Measurements from ENCODE around the gene FAM135A.
"Not testable (repeated sequence)": the region's sequence is repeated elsewhere in the genome, so short reads cannot be mapped to it uniquely, and the experiment has no call there.

Gene FAM135A

GRCh38 chr6:70552286-70552940, 139.1 kb downstream of the FAM135A start:
- not testable (repeated sequence) for H3K36me3 ChIP-seq (ENCODE audit: insufficient read depth, low read length); H3K9ac ChIP-seq (ENCODE audit: low read length); H3K4me3 ChIP-seq (ENCODE audit: low read depth in 1 of 2, low read length in 2 of 2); H3K27ac ChIP-seq (ENCODE audit: low read depth, low read length); H3K4me1 ChIP-seq (ENCODE audit: insufficient read depth, low read length); H3K9me3 ChIP-seq (ENCODE audit: low read length); H3K27me3 ChIP-seq (ENCODE audit: control insufficient read depth in 1 of 2, insufficient read depth in 2 of 2, low read length in 2 of 2)

GRCh38 chr6:70552974-70553373, 139.7 kb downstream of the FAM135A start:
- H3K4me1 ChIP-seq (ENCODE audit: insufficient read depth, low read length) = no peaks in the 10 kb centered on the region
- no peaks in the 10 kb centered on the region for H3K36me3 ChIP-seq (ENCODE audit: insufficient read depth, low read length)
- H3K9me3 ChIP-seq (ENCODE audit: low read length) = no peaks in the 10 kb centered on the region
- no peak overlapping the region for H3K9ac ChIP-seq (ENCODE audit: low read length)
- no peaks in the 10 kb centered on the region for H3K27me3 ChIP-seq (ENCODE audit: control insufficient read depth in 1 of 2, insufficient read depth in 2 of 2, low read length in 2 of 2)
- H3K27ac ChIP-seq (ENCODE audit: low read depth, low read length) = no peak overlapping the region
- H3K4me3 ChIP-seq (ENCODE audit: low read depth in 1 of 2, low read length in 2 of 2) = no peak overlapping the region

- Histone ChIP-seq H3K27ac (ENCODE audit: low read depth, low read length) (no peak overlapping the region), H3K4me3 (ENCODE audit: low read depth in 1 of 2, low read length in 2 of 2) (no peak overlapping the region), H3K27me3 (ENCODE audit: control insufficient read depth in 1 of 2, insufficient read depth in 2 of 2, low read length in 2 of 2) (no peaks in the 10 kb centered on the region), H3K4me1 (ENCODE audit: insufficient read depth, low read length) (no peaks in the 10 kb centered on the region), H3K36me3 (ENCODE audit: insufficient read depth, low read length) (no peaks in the 10 kb centered on the region), H3K9ac (ENCODE audit: low read length) (no peak overlapping the region), H3K9me3 (ENCODE audit: low read length) (no peaks in the 10 kb centered on the region)
Observed at GRCh38 chr6:70557998-70558397, 144.7 kb downstream of the FAM135A start.

- H3K27ac ChIP-seq (ENCODE audit: low read depth, low read length); H3K27me3 ChIP-seq (ENCODE audit: control insufficient read depth in 1 of 2, insufficient read depth in 2 of 2, low read length in 2 of 2); H3K9me3 ChIP-seq (ENCODE audit: low read length); H3K4me1 ChIP-seq (ENCODE audit: insufficient read depth, low read length); H3K4me3 ChIP-seq (ENCODE audit: low read depth in 1 of 2, low read length in 2 of 2); H3K9ac ChIP-seq (ENCODE audit: low read length); H3K36me3 ChIP-seq (ENCODE audit: insufficient read depth, low read length): not testable (repeated sequence)
Observed at GRCh38 chr6:70562401-70562800, 149.1 kb downstream of the FAM135A start.

- H3K27me3 ChIP-seq (ENCODE audit: control insufficient read depth in 1 of 2, insufficient read depth in 2 of 2, low read length in 2 of 2) = no peaks in the 10 kb centered on the region
- H3K9me3 ChIP-seq (ENCODE audit: low read length) = no peaks in the 10 kb centered on the region
- H3K4me1 ChIP-seq (ENCODE audit: insufficient read depth, low read length) = peaks cover 6% of the 10 kb centered on the region
- H3K36me3 ChIP-seq (ENCODE audit: insufficient read depth, low read length) = no peaks in the 10 kb centered on the region
- H3K4me3 ChIP-seq (ENCODE audit: low read depth in 1 of 2, low read length in 2 of 2) = no peak overlapping the region
- no peak overlapping the region for H3K27ac ChIP-seq (ENCODE audit: low read depth, low read length)
- no peak overlapping the region for H3K9ac ChIP-seq (ENCODE audit: low read length)
Observed at GRCh38 chr6:70563530-70563929, 150.2 kb downstream of the FAM135A start.

- Histone ChIP-seq H3K9ac (ENCODE audit: low read length) (peak within 1 kb of the TSS; percentile 47), H3K9me3 (ENCODE audit: low read length) (no peaks in the 10 kb centered on the region), H3K27ac (ENCODE audit: low read depth, low read length) (peak within 1 kb of the TSS; percentile 45), H3K27me3 (ENCODE audit: control insufficient read depth in 1 of 2, insufficient read depth in 2 of 2, low read length in 2 of 2) (no peaks in the 10 kb centered on the region), H3K4me1 (ENCODE audit: insufficient read depth, low read length) (peaks cover 6% of the 10 kb centered on the region), H3K36me3 (ENCODE audit: insufficient read depth, low read length) (no peaks in the 10 kb centered on the region), H3K4me3 (ENCODE audit: low read depth in 1 of 2, low read length in 2 of 2) (peak within 1 kb of the TSS; percentile 70 to 75)
Observed at GRCh38 chr6:70566751-70567382, 153.6 kb downstream of the FAM135A start, which contains the start of gene SDHAF4. Gene SDHAF4 (plus strand): TSS chr6:70566930. CDS start chr6:70566941, 11 bp downstream.

GRCh38 chr6:70574643-70575042, 161.3 kb downstream of the FAM135A start:
- H3K9me3 ChIP-seq (ENCODE audit: low read length) = no peaks in the 10 kb centered on the region
- H3K36me3 ChIP-seq (ENCODE audit: insufficient read depth, low read length) = no peaks in the 10 kb centered on the region
- H3K27me3 ChIP-seq (ENCODE audit: control insufficient read depth in 1 of 2, insufficient read depth in 2 of 2, low read length in 2 of 2) = no peaks in the 10 kb centered on the region
- H3K4me3 ChIP-seq (ENCODE audit: low read depth in 1 of 2, low read length in 2 of 2) = no peak overlapping the region
- no peak overlapping the region for H3K9ac ChIP-seq (ENCODE audit: low read length)
- no peak overlapping the region for H3K27ac ChIP-seq (ENCODE audit: low read depth, low read length)
- H3K4me1 ChIP-seq (ENCODE audit: insufficient read depth, low read length) = no peaks in the 10 kb centered on the region

- Histone ChIP-seq H3K4me1 (ENCODE audit: insufficient read depth, low read length) (no peaks in the 10 kb centered on the region), H3K9ac (ENCODE audit: low read length) (no peak overlapping the region), H3K27ac (ENCODE audit: low read depth, low read length) (no peak overlapping the region), H3K4me3 (ENCODE audit: low read depth in 1 of 2, low read length in 2 of 2) (no peak overlapping the region), H3K9me3 (ENCODE audit: low read length) (no peaks in the 10 kb centered on the region), H3K27me3 (ENCODE audit: control insufficient read depth in 1 of 2, insufficient read depth in 2 of 2, low read length in 2 of 2) (no peaks in the 10 kb centered on the region), H3K36me3 (ENCODE audit: insufficient read depth, low read length) (no peaks in the 10 kb centered on the region)
Observed at GRCh38 chr6:70575899-70576495, 162.7 kb downstream of the FAM135A start.

GRCh38 chr6:70586114-70586513, 172.8 kb downstream of the FAM135A start:
- H3K36me3 ChIP-seq (ENCODE audit: insufficient read depth, low read length) = peaks cover 16% of the 10 kb centered on the region
- H3K27me3 ChIP-seq (ENCODE audit: control insufficient read depth in 1 of 2, insufficient read depth in 2 of 2, low read length in 2 of 2) = no peaks in the 10 kb centered on the region
- no peak overlapping the region for H3K4me3 ChIP-seq (ENCODE audit: low read depth in 1 of 2, low read length in 2 of 2)
- H3K4me1 ChIP-seq (ENCODE audit: insufficient read depth, low read length) = no peaks in the 10 kb centered on the region
- H3K27ac ChIP-seq (ENCODE audit: low read depth, low read length) = no peak overlapping the region
- no peaks in the 10 kb centered on the region for H3K9me3 ChIP-seq (ENCODE audit: low read length)
- no peak overlapping the region for H3K9ac ChIP-seq (ENCODE audit: low read length)

- Histone ChIP-seq H3K9me3 (ENCODE audit: low read length) (no peaks in the 10 kb centered on the region), H3K36me3 (ENCODE audit: insufficient read depth, low read length) (peaks cover 5% of the 10 kb centered on the region), H3K9ac (ENCODE audit: low read length) (no peak overlapping the region), H3K27me3 (ENCODE audit: control insufficient read depth in 1 of 2, insufficient read depth in 2 of 2, low read length in 2 of 2) (no peaks in the 10 kb centered on the region), H3K4me3 (ENCODE audit: low read depth in 1 of 2, low read length in 2 of 2) (no peak overlapping the region), H3K4me1 (ENCODE audit: insufficient read depth, low read length) (no peaks in the 10 kb centered on the region), H3K27ac (ENCODE audit: low read depth, low read length) (no peak overlapping the region)
Observed at GRCh38 chr6:70590400-70590799, 177.1 kb downstream of the FAM135A start.

GRCh38 chr6:70592391-70593117, 179.2 kb downstream of the FAM135A start:
- no peaks in the 10 kb centered on the region for H3K4me1 ChIP-seq (ENCODE audit: insufficient read depth, low read length)
- no peaks in the 10 kb centered on the region for H3K27me3 ChIP-seq (ENCODE audit: control insufficient read depth in 1 of 2, insufficient read depth in 2 of 2, low read length in 2 of 2)
- no peak overlapping the region for H3K27ac ChIP-seq (ENCODE audit: low read depth, low read length)
- H3K9me3 ChIP-seq (ENCODE audit: low read length) = no peaks in the 10 kb centered on the region
- H3K4me3 ChIP-seq (ENCODE audit: low read depth in 1 of 2, low read length in 2 of 2) = no peak overlapping the region
- H3K9ac ChIP-seq (ENCODE audit: low read length) = no peak overlapping the region
- no peaks in the 10 kb centered on the region for H3K36me3 ChIP-seq (ENCODE audit: insufficient read depth, low read length)

All from muscle layer of colon (tissue), 2 donors.